GM21619 (cell line): ENCODE data around the gene GPR132.
A peak's percentile ranks its signal among the peaks of the same experiment; 100 is the strongest.
"Not testable (repeated sequence)": the region's sequence is repeated elsewhere in the genome, so short reads cannot be mapped to it uniquely, and the experiment has no call there.

Experiments used
- ATAC-seq: cut with Tn5 transposase; IDR thresholded peaks from one replicate; pipeline ENCODE4 v1.9.1; 2021; ENCODE audit not compliant: unreplicated experiment

GPR132 gene

GRCh38 chr14:105065280-105066228 lies at the start of gene GPR132:
Gene GPR132, minus strand, starts transcription at chr14:105065430. Its CDS starts 10,010 bp downstream, at chr14:105055420.
- peak; percentile 52 for ATAC-seq

GRCh38 chr14:105109243-105109642 lies 44.0 kb upstream of the GPR132 start:
- not testable (repeated sequence) for ATAC-seq

- no peak for ATAC-seq
These were observed 43.3 kb upstream of the GPR132 start for GRCh38 chr14:105108516-105108864.

- ATAC-seq, result no peak
These were observed 42.7 kb upstream of the GPR132 start for GRCh38 chr14:105107781-105108515.

- no peak for ATAC-seq
These were observed 42.1 kb upstream of the GPR132 start for GRCh38 chr14:105107351-105107750.

GRCh38 chr14:105105158-105105557 lies 39.9 kb upstream of the GPR132 start:
- no peak for ATAC-seq

GRCh38 chr14:105102893-105103292 lies 37.7 kb upstream of the GPR132 start:
- no peak for ATAC-seq

GRCh38 chr14:105102361-105102870 lies 37.2 kb upstream of the GPR132 start:
- ATAC-seq, result no peak

GRCh38 chr14:105100910-105101309 lies 35.7 kb upstream of the GPR132 start:
- ATAC-seq, result no peak

- ATAC-seq, result no peak
These were observed 34.5 kb upstream of the GPR132 start for GRCh38 chr14:105099778-105100177.

- no peak for ATAC-seq
These were observed 33.1 kb upstream of the GPR132 start for GRCh38 chr14:105098316-105098715.

- no peak for ATAC-seq
These were observed 32.5 kb upstream of the GPR132 start for GRCh38 chr14:105097794-105098127.

GRCh38 chr14:105096206-105096875 lies 31.1 kb upstream of the GPR132 start:
- ATAC-seq, result no peak

- no peak for ATAC-seq
These were observed 30.1 kb upstream of the GPR132 start for GRCh38 chr14:105095236-105095805.

GRCh38 chr14:105094193-105094907 lies 29.1 kb upstream of the GPR132 start:
- ATAC-seq, result no peak

- ATAC-seq, result peak; percentile 60
These were observed 28.4 kb upstream of the GPR132 start for GRCh38 chr14:105093431-105094192.

GRCh38 chr14:105093038-105093430 lies 27.8 kb upstream of the GPR132 start:
- ATAC-seq, result peak; percentile 36

GRCh38 chr14:105092171-105093037 lies 27.2 kb upstream of the GPR132 start:
- ATAC-seq, result no peak
